Large intestine (tissue), 3 donors: Measurements from ENCODE around the gene CLCN6. TPM values are rescaled to one million over a fixed set of nuclear protein-coding genes. Genes with fewer than 3 reads are reported as not detected.
A peak's percentile ranks its signal among the peaks of the same experiment; 100 is the strongest.

Experiments used
- DNase-seq, 2 donors: peaks; one replicate each; pipeline versions ENCODE4 v3.0.0 to v3.0.0-alpha.2; 2013
- H3K27ac ChIP-seq: one replicate; pipeline ENCODE4 v1.5.1; 2013; ENCODE audit warnings: low read length
- H3K27me3 ChIP-seq: 2 replicates; pipeline ENCODE4 v1.6.1; 2013; ENCODE audit warnings: low read length; ENCODE audit not compliant: control insufficient read depth, insufficient read depth
- H3K36me3 ChIP-seq: 2 replicates; pipeline ENCODE4 v1.6.1; 2013; ENCODE audit warnings: low read length; ENCODE audit not compliant: control insufficient read depth, insufficient read depth
- H3K4me1 ChIP-seq: one replicate; pipeline ENCODE4 v1.6.1; 2013; ENCODE audit warnings: low read length; ENCODE audit not compliant: control insufficient read depth, insufficient read depth
- H3K4me3 ChIP-seq: one replicate; pipeline ENCODE4 v1.5.1; 2013; ENCODE audit warnings: low read length
- H3K9me3 ChIP-seq: one replicate; pipeline ENCODE4 v1.6.1; 2013; ENCODE audit warnings: mild to moderate bottlenecking, low read depth, low read length, moderate library complexity; ENCODE audit not compliant: control insufficient read depth
- WGBS: methylation state at CpG from one replicate; pipeline ENCODE4 v1.1.5; 2013; ENCODE audit warnings: low lambda C conversion rate; ENCODE audit not compliant: insufficient coverage; 5-methylcytosine and 5-hydroxymethylcytosine counted together
- polyA plus RNA-seq: library from polyadenylated mRNA; unstranded; fragments of 120-200 nt; gene quantifications from one replicate; pipeline ENCODE4 v1.2.1, GENCODE V29; 2013

Gene CLCN6
- polyA plus RNA-seq, 1 donor = 22.4 TPM

- Histone ChIP-seq H3K36me3 (no peaks in the 10 kb centered on the region), H3K9me3 (no peaks in the 10 kb centered on the region), H3K4me3 (no peak overlapping the region), H3K27me3 (no peaks in the 10 kb centered on the region), H3K4me1 (no peaks in the 10 kb centered on the region), H3K27ac (no peak overlapping the region)
- WGBS = no CpG with 5 or more reads among the region's 16 CpGs
- DNase-seq = no peak
Measured at GRCh38 chr1:11767922-11768704, 37.9 kb upstream of the CLCN6 start.

- Histone ChIP-seq H3K4me1 (no peaks in the 10 kb centered on the region), H3K27ac (no peak overlapping the region), H3K27me3 (no peaks in the 10 kb centered on the region), H3K9me3 (no peaks in the 10 kb centered on the region), H3K4me3 (no peak overlapping the region), H3K36me3 (no peaks in the 10 kb centered on the region)
- no CpG with 5 or more reads among the region's 4 CpGs for WGBS
- peak in 1 of 2 donors; percentile 27 for DNase-seq
Measured at GRCh38 chr1:11768821-11769220, 37.2 kb upstream of the CLCN6 start.

- H3K9me3 ChIP-seq = no peaks in the 10 kb centered on the region
- no peaks in the 10 kb centered on the region for H3K4me1 ChIP-seq
- no peak overlapping the region for H3K27ac ChIP-seq
- WGBS = no CpG with 5 or more reads among the region's 4 CpGs
- no peaks in the 10 kb centered on the region for H3K36me3 ChIP-seq
- DNase-seq = no peak
- H3K27me3 ChIP-seq = no peaks in the 10 kb centered on the region
- no peak overlapping the region for H3K4me3 ChIP-seq
Measured at GRCh38 chr1:11769274-11769673, 36.7 kb upstream of the CLCN6 start.

GRCh38 chr1:11770011-11770410 lies 36.0 kb upstream of the CLCN6 start:
- Histone ChIP-seq H3K36me3 (no peaks in the 10 kb centered on the region), H3K9me3 (no peaks in the 10 kb centered on the region), H3K4me1 (no peaks in the 10 kb centered on the region), H3K27ac (no peak overlapping the region), H3K27me3 (no peaks in the 10 kb centered on the region), H3K4me3 (no peak overlapping the region)
- DNase-seq = no peak

- no peaks in the 10 kb centered on the region for H3K9me3 ChIP-seq
- no peaks in the 10 kb centered on the region for H3K36me3 ChIP-seq
- no peak for DNase-seq
- H3K27me3 ChIP-seq = no peaks in the 10 kb centered on the region
- no peak overlapping the region for H3K4me3 ChIP-seq
- no CpG with 5 or more reads among the region's 11 CpGs for WGBS
- no peak overlapping the region for H3K27ac ChIP-seq
- H3K4me1 ChIP-seq = no peaks in the 10 kb centered on the region
Measured at GRCh38 chr1:11771481-11772043, 34.4 kb upstream of the CLCN6 start.

GRCh38 chr1:11772458-11772857 lies 33.5 kb upstream of the CLCN6 start:
- Histone ChIP-seq H3K36me3 (no peaks in the 10 kb centered on the region), H3K4me1 (no peaks in the 10 kb centered on the region), H3K27me3 (no peaks in the 10 kb centered on the region), H3K9me3 (no peaks in the 10 kb centered on the region), H3K27ac (no peak overlapping the region), H3K4me3 (no peak overlapping the region)
- DNase-seq = no peak
- WGBS = no CpG with 5 or more reads among the region's 5 CpGs

- H3K27ac ChIP-seq = no peak overlapping the region
- no peaks in the 10 kb centered on the region for H3K36me3 ChIP-seq
- DNase-seq = no peak
- WGBS = no CpG with 5 or more reads among the region's 9 CpGs
- H3K4me3 ChIP-seq = no peak overlapping the region
- H3K9me3 ChIP-seq = peaks cover 2% of the 10 kb centered on the region
- H3K27me3 ChIP-seq = no peaks in the 10 kb centered on the region
- H3K4me1 ChIP-seq = peaks cover 3% of the 10 kb centered on the region
Measured at GRCh38 chr1:11774753-11775152, 31.2 kb upstream of the CLCN6 start.

GRCh38 chr1:11777658-11778322 lies 28.2 kb upstream of the CLCN6 start:
- Histone ChIP-seq H3K27me3 (no peaks in the 10 kb centered on the region), H3K9me3 (peaks cover 3% of the 10 kb centered on the region), H3K27ac (no peak overlapping the region), H3K36me3 (no peaks in the 10 kb centered on the region), H3K4me1 (peaks cover 3% of the 10 kb centered on the region), H3K4me3 (no peak overlapping the region)
- peak; percentile 25 to 71 for DNase-seq
- no CpG with 5 or more reads among the region's 8 CpGs for WGBS

GRCh38 chr1:11778336-11778735 lies 27.7 kb upstream of the CLCN6 start:
- H3K27me3 ChIP-seq = no peaks in the 10 kb centered on the region
- no peak for DNase-seq
- H3K9me3 ChIP-seq = peaks cover 3% of the 10 kb centered on the region
- H3K4me3 ChIP-seq = no peak overlapping the region
- no peak overlapping the region for H3K27ac ChIP-seq
- H3K4me1 ChIP-seq = peaks cover 3% of the 10 kb centered on the region
- no CpG with 5 or more reads among the region's 9 CpGs for WGBS
- no peaks in the 10 kb centered on the region for H3K36me3 ChIP-seq

- DNase-seq = no peak
- Histone ChIP-seq H3K27me3 (no peaks in the 10 kb centered on the region), H3K27ac (no peak overlapping the region), H3K4me1 (peaks cover 3% of the 10 kb centered on the region), H3K36me3 (no peaks in the 10 kb centered on the region), H3K4me3 (no peak overlapping the region), H3K9me3 (peaks cover 3% of the 10 kb centered on the region)
- no CpG with 5 or more reads among the region's 15 CpGs for WGBS
Measured at GRCh38 chr1:11778844-11779623, 27.0 kb upstream of the CLCN6 start.
